HG02623 (cell line): ENCODE results near the gene MCMBP.
A peak's percentile ranks its signal among the peaks of the same experiment; 100 is the strongest.

Experiments used
- ATAC-seq: cut with Tn5 transposase; IDR thresholded peaks from one replicate; pipeline ENCODE4 v1.9.1; 2021; ENCODE audit warnings: moderate library complexity; ENCODE audit not compliant: unreplicated experiment

The MCMBP gene

GRCh38 chr10:119786117-119786769, 86.4 kb downstream of the MCMBP start:
- no peak for ATAC-seq

- ATAC-seq = peak; percentile 71
Measured at GRCh38 chr10:119784340-119785067, 88.1 kb downstream of the MCMBP start.

- no peak for ATAC-seq
Measured at GRCh38 chr10:119783665-119784027, 89.0 kb downstream of the MCMBP start.

GRCh38 chr10:119782981-119783664, 89.5 kb downstream of the MCMBP start:
- ATAC-seq = no peak

GRCh38 chr10:119781498-119781897, 91.1 kb downstream of the MCMBP start:
- no peak for ATAC-seq

GRCh38 chr10:119780879-119781480, 91.7 kb downstream of the MCMBP start:
- no peak for ATAC-seq
